NCI-H2227 (cell line): ENCODE data around the gene TMEM69.
"Not testable (repeated sequence)": the region's sequence is repeated elsewhere in the genome, so short reads cannot be mapped to it uniquely, and the experiment has no call there.

Experiments used
- DNase-seq: peaks from one replicate; lab custom pipeline; 2025; ENCODE audit not compliant: unreplicated experiment; lab: John Stamatoyannopoulos, UW

The TMEM69 gene

GRCh38 chr1:45730780-45731319 lies 42.9 kb downstream of the TMEM69 start:
- no peak for DNase-seq

DNA sequence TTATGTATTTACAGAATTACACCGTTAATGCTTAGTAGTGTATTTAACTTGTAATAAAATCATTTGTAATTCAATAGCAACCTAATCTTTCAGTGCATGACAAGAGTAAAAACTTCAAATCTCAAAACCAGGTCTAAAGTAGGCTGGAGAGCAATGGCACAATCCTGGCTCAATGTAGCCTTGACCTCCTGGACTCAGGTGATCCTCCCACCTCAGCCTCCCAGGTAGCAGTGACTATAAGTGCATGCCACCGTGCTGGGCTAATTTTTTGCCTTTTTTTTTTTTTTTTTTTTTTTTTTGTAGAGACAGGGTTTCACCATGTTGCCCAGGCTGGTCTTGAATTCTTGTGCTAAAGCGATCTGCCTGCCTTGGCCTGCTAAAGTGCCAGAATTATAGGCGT lies 51.2 kb downstream of the TMEM69 start:
- no peak for DNase-seq

DNA sequence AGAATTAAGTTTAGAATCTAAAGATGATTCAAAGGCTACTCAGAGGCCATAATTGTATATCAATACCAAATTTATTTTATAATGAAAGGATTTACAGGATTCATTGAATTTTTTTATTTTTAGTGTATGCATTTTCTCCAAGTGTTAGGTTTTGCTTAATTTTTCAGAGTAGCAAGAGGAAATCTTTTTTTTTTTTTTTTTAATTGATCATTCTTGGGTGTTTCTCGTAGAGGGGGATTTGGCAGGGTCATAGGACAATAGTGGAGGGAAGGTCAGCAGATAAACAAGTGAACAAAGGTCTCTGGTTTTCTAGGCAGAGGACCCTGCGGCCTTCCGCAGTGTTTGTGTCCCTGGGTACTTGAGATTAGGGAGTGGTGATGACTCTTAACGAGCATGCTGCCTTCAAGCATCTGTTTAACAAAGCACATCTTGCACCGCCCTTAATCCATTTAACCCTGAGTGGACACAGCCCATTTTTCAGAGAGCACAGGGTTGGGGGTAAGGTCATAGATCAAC lies 51.7 kb downstream of the TMEM69 start:
- not testable (repeated sequence) for DNase-seq
